ENCODE measurements around the gene DCLK1. TPM values are rescaled to one million over a fixed set of nuclear protein-coding genes. Genes with fewer than 3 reads are reported as not detected.
A peak's percentile ranks its signal among the peaks of the same experiment; 100 is the strongest.

The DCLK1 gene
- total and polyA plus RNA-seq, 10 donors: 2.0 to 22.1 (median 11.7) TPM

- H3K36me3 ChIP-seq: no peaks in the 10 kb centered on the region
- DNase-seq: no peak
- no peak overlapping the region for H3K27ac ChIP-seq
- TF ChIP-seq, protein P1, sequence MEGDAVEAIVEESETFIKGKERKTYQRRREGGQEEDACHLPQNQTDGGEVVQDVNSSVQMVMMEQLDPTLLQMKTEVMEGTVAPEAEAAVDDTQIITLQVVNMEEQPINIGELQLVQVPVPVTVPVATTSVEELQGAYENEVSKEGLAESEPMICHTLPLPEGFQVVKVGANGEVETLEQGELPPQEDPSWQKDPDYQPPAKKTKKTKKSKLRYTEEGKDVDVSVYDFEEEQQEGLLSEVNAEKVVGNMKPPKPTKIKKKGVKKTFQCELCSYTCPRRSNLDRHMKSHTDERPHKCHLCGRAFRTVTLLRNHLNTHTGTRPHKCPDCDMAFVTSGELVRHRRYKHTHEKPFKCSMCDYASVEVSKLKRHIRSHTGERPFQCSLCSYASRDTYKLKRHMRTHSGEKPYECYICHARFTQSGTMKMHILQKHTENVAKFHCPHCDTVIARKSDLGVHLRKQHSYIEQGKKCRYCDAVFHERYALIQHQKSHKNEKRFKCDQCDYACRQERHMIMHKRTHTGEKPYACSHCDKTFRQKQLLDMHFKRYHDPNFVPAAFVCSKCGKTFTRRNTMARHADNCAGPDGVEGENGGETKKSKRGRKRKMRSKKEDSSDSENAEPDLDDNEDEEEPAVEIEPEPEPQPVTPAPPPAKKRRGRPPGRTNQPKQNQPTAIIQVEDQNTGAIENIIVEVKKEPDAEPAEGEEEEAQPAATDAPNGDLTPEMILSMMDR (IDR thresholded peaks at IDR 0.05 in 8 of 11, conservative IDR thresholded peaks at IDR 0.05 in 3 of 11): no peak
- TF ChIP-seq POLR2AphosphoS5 (IDR thresholded peaks at IDR 0.05) (no peak), POLR2A (IDR thresholded peaks at IDR 0.05) (no peak)
- intact Hi-C loops (cut with DNase I; ENCODE audit: low total_unique reads): no loop called here
- WGBS, 5 donors: 87 to 96% (median 96%) methylated on average over 1 of the region's 1 CpG
- H3K4me3 ChIP-seq: no peak overlapping the region
- H3K27me3 ChIP-seq (replicated peaks in 1 of 7): no peaks in the 10 kb centered on the region
- H3K9me3 ChIP-seq: no peaks in the 10 kb centered on the region
- H3K4me1 ChIP-seq: peaks cover 0 to 12% (median 4%) of the 10 kb centered on the region in 6 donors
These were observed 148.0 kb downstream of the DCLK1 start for GRCh38 chr13:35983206-35983605.

- Histone ChIP-seq H3K4me1 (peaks cover 0 to 12% (median 4%) of the 10 kb centered on the region in 6 donors), H3K9me3 (peaks cover 0 to 5% (median under 1%) of the 10 kb centered on the region in 8 donors), H3K27me3 (replicated peaks in 1 of 7) (no peaks in the 10 kb centered on the region), H3K27ac (peak overlapping the region in 7 of 8 donors; percentile 4 to 57 (median 32)), H3K36me3 (no peaks in the 10 kb centered on the region), H3K4me3 (no peak overlapping the region)
- 60 to 74% (median 71%) methylated on average over 8 of the region's 8 CpGs for whole genome bisulfite sequencing, 5 donors
- no peak for DNase-seq
- no peak for TF ChIP-seq POLR2A (IDR thresholded peaks at IDR 0.05)
- TF ChIP-seq, protein P1 (IDR thresholded peaks at IDR 0.05 in 8 of 11, conservative IDR thresholded peaks at IDR 0.05 in 3 of 11): no peak
- TF ChIP-seq POLR2AphosphoS5 (IDR thresholded peaks at IDR 0.05): peak in 1 of 3 donors; percentile 42
- intact Hi-C loops (cut with DNase I; ENCODE audit: low total_unique reads): loop anchor here (5.0 kb wide), 1 partner anchor 293 kb away; no protein-coding TSS in a partner anchor
These were observed 151.7 kb downstream of the DCLK1 start for GRCh38 chr13:35979361-35979951.

GRCh38 chr13:35978607-35979316, 152.4 kb downstream of the DCLK1 start:
- no peak for DNase-seq
- 47 to 59% (median 50%) methylated on average over 10 of the region's 10 CpGs for WGBS, 5 donors
- Histone ChIP-seq H3K27ac (peak overlapping the region in 5 of 8 donors; percentile 4 to 57 (median 45)), H3K27me3 (replicated peaks in 1 of 7) (no peaks in the 10 kb centered on the region), H3K4me1 (peaks cover 0 to 12% (median 4%) of the 10 kb centered on the region in 6 donors), H3K9me3 (peaks cover 0 to 12% (median 6%) of the 10 kb centered on the region in 8 donors), H3K36me3 (no peaks in the 10 kb centered on the region), H3K4me3 (no peak overlapping the region)
- intact Hi-C loops (cut with DNase I; ENCODE audit: low total_unique reads): loop anchor here (5.0 kb wide), 1 partner anchor 294 kb away; no protein-coding TSS in a partner anchor
- no peak for TF ChIP-seq POLR2A (IDR thresholded peaks at IDR 0.05)
- TF ChIP-seq, protein P1 (IDR thresholded peaks at IDR 0.05 in 8 of 11, conservative IDR thresholded peaks at IDR 0.05 in 3 of 11): peak in 10 of 11 experiments; percentile 37 to 78 (median 70)

- Histone ChIP-seq H3K27me3 (replicated peaks in 1 of 7) (no peaks in the 10 kb centered on the region), H3K9me3 (peaks cover 0 to 18% (median 7%) of the 10 kb centered on the region in 8 donors), H3K36me3 (no peaks in the 10 kb centered on the region), H3K4me3 (no peak overlapping the region), H3K27ac (no peak overlapping the region), H3K4me1 (peaks cover 0 to 12% (median 4%) of the 10 kb centered on the region in 6 donors)
- no peak for DNase-seq
- TF ChIP-seq, protein P1 (IDR thresholded peaks at IDR 0.05 in 8 of 11, conservative IDR thresholded peaks at IDR 0.05 in 3 of 11): no peak
- TF ChIP-seq POLR2AphosphoS5 (IDR thresholded peaks at IDR 0.05): no peak
- no peak for TF ChIP-seq POLR2A (IDR thresholded peaks at IDR 0.05)
- intact Hi-C loops (cut with DNase I; ENCODE audit: low total_unique reads): loop anchor here (5.0 kb wide), 1 partner anchor 295 kb away; no protein-coding TSS in a partner anchor
- WGBS, 5 donors: 73 to 82% (median 77%) methylated on average over 2 of the region's 2 CpGs
These were observed 154.1 kb downstream of the DCLK1 start for GRCh38 chr13:35977060-35977459.

All from spleen (tissue), 11 donors.